HG03571 (cell line): ENCODE data around the gene MCCC2.
"Not testable (repeated sequence)": the region's sequence is repeated elsewhere in the genome, so short reads cannot be mapped to it uniquely, and the experiment has no call there.

Experiments
- ATAC-seq: cut with Tn5 transposase; IDR thresholded peaks from one replicate; pipeline ENCODE4 v1.9.1; 2021; ENCODE audit not compliant: unreplicated experiment

MCCC2 gene

DNA sequence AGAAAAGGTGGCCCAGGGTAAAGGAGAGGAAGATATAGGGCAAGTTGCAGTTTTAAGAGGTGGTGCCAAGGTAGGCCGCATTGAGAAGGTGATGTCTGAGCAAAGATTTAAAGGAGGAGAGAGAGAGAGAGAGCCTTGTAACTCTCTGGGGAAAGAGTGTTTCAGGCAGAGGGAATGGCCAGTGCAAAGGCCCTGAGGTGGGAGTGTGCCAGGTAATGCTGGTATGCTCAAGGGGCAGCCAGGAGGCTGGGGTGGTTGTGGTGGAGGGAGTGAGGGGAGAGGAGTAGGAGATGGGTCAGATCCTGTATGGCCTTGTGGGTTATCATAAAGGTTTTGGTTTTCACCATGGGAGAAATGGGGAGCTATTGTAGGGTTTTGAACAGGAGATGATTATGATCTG is 9.9 kb downstream of the MCCC2 start:
- ATAC-seq, result no peak

DNA sequence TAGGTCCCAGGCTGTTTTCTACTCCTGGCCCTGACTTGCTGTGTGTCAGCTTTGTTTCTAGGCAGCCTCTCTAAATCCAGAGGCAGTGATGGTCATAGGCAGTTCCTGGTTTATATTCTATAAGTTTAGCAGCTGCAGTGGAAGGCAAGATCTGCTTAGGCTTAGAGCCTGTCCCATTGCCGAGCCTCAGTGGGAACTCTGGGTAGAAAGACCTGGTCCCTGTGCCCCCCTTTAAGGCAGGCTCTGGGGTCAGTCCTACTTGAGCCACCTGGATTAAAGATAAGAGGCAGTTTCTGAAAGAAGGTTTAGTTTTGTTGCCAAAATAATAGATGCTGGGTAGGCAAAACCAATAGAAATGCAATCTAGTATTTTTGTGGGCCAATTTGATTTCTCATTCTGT is 13.6 kb downstream of the MCCC2 start:
- ATAC-seq, result no peak

DNA sequence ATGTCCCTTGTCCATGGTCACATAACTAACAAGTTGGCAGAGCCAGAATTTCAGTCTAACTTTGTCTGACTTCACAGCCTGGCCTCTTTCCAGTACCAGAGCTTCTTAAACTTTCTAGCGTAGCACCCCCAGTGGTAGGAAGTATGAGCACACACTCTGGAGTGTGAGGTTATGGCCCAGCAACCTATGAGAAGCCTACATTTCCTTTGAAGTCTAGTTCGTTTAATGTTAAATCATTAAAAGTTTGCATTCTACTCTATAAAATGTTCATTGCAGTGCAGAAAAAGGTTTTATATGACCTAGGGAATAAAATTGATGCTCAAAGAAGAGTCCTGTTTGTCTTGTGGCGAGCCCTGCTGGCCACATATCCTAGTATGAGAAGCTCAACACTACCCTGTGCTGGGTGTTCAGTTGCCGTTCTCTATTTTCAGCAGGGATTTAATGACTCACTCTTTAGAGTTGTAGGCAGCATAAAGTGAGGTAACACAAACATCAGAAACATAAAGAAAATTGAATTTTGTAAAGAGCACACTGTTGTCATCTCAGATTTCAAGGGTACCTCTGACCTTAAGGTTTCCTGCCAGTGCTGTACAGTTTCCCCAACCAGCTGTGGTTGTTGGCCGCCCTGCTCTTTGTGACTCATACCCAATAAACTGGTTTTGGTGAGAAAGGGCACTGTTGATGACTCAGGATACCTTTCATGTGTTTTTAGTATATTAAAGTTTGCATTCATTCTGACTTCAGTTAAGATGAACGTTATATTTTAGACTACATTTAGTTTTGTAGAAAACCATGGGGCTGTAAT is 14.3 kb downstream of the MCCC2 start:
- peak; percentile 82 for ATAC-seq

DNA sequence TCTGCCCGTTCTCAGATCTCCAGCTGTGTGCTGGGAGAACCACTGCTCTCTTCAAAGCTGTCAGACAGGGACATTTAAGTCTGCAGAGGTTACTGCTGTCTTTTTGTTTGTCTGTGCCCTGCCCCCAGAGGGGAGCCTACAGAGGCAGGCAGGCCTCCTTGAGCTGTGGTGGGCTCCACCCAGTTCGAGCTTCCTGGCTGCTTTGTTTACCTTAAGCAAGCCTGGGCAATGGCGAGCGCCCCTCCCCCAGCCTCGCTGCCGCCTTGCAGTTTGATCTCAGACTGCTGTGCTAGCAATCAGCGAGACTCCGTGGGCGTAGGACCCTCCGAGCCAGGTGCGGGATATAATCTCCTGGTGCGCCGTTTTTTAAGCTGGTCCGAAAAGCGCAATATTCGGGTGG is 22.8 kb downstream of the MCCC2 start:
- not testable (repeated sequence) for ATAC-seq

DNA sequence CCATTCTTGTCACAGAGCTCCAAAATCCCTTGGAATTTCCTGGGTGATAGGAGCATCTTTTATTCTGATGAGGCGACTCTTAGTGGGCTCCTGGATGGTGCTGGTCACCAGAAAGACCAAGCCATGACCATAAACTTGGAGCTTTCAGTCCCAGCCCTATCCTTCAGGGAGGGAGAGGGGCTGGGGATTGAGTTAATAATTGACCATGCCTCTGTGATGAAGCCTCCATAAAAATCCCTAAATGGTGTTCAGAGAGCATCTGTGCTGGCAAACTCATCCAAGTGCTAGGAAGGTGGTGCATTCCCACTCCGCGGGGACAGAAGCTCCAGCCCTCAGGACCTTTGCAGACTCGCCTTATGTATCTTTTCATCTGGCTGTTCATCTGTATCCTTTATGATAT is 28.7 kb downstream of the MCCC2 start:
- ATAC-seq, result no peak

DNA sequence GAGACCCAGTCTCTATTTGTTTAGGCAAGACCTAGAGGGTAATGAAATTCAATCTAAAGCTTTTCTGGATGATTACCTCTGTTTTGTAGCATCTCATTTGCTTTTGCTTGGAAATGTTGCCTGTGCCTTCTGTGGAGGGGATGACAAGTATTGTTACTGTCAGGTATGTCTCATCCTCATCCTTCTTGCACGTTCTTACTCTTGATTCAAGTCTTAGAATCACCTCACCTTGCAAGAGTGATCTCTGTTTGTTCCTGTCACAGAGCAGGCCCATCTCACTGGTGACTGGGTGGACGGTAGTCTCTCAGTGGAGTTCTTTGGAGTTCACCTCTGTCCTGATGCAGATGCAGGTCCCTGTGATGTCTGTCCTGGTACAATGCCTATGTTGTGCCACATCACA is 33.5 kb downstream of the MCCC2 start:
- no peak for ATAC-seq

DNA sequence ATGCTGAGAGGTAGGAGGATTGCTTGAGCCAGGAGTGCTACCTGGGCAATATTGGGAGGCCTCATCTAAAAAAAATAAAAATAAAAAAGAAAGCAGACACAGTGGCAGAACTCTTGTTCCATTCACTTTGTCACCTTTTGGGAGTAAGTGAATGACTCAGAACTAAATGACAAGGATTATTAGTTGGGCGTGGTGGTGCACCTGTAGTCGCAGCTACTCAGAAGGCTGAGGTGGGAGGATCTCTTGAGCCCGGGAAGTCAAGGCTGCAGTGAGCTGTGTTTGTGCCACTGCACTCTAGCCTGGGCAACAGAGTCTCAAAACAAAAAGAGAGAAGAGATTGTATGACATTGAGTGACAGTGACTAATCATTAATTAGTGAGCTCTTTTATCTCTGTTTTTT is 34.1 kb downstream of the MCCC2 start:
- ATAC-seq, result no peak

DNA sequence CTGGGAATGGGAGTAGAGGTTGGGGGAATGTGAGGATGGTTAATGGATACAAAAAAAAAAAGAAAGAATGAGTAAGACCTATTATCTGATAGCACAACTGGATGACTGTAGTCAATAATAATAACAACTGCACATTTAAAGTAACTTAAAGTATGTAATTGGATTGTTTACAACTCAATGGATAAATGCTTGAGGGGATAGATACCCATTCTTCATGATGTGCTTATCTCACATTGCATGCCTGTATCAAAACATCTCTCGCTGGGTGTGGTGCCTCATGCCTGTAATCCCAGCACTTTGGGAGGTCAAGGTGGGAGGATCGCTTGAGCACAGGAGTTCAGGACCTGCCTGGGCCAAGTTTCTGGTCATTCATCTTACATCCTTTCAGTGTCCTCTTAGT is 34.6 kb downstream of the MCCC2 start:
- no peak for ATAC-seq

DNA sequence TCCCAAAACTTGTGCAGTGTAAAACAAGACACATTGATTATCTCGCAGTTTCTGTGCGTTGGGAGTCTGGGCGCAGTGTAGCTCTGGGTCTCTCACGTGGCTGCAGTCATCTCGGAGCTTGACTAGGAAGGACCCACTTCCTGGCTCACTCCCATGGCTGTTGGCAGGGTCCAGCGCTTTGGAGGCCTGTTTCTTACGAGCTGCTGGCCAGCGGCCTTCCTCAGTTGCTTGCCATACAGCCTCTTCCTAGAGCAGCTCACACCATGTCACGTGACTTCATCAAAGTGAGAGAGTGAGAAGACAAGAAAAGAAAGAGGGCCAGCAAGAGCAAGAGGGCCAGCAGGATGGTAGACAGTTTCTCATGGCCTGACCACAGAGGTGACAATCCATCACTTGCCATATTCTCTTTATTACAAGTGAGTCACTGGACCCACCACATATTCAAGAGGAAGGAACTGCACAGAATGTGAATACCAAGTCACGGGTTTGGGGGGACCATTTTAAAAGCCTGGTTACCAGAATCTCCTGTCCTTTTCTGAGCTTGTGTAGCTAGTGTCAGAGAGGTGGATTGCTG is 36.2 kb downstream of the MCCC2 start:
- no peak for ATAC-seq

DNA sequence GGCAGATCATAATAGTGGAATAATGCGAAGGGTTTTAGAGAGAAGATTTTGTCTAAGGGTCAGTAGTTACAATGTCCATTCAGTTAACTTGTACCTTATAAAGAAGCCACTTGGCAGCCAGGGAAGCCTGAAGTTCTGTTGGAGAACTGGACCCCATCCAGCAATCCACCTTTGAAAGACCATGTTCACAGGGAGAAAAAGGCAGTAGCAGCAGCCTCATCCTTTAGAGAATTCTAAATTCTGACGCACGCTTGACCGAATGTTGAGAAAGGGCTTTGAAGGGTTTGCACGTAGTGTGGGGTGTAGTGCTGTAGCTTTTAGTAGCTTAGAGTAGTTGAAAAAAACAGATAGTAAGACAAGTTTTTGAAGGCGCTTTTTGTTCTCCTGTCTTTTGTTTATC is 42.8 kb downstream of the MCCC2 start:
- ATAC-seq, result no peak

DNA sequence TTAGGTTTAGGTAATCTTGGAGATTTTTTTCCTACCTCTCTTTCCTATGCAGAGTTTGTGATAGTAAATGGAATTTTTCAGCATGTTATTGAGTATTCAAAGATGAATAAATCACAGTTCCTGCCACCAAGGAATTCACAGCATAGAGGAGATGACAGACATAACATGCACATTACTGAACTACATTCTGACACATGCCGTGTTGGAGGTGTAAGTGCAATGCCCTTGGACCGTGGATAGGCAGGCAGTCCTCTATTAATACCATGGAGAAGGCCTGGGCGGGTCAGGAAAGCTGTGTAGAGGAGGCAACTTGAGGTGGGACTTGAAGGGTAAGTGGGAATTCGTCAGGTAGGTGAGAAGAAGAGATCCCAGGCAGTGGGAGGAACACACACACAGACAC is 43.9 kb downstream of the MCCC2 start:
- no peak for ATAC-seq

DNA sequence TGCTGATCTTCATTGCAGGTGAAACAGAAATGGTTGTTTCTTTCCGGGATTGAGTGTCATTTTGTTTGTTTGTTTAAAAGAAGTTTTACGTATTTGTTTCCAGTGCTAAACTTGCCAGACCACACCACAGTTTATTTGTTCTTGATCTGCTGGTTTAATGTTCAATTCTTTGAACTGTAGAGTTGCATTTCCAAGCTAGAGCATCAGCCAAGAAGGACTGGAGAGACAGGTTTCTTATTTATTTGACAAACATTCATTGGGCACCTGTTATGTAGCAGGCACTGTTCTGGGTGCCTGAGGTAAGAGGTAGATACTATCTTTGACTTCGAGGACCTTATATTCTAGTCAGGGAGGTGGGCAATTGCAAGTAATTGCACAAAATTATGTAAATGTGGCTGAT is 45.0 kb downstream of the MCCC2 start:
- no peak for ATAC-seq

DNA sequence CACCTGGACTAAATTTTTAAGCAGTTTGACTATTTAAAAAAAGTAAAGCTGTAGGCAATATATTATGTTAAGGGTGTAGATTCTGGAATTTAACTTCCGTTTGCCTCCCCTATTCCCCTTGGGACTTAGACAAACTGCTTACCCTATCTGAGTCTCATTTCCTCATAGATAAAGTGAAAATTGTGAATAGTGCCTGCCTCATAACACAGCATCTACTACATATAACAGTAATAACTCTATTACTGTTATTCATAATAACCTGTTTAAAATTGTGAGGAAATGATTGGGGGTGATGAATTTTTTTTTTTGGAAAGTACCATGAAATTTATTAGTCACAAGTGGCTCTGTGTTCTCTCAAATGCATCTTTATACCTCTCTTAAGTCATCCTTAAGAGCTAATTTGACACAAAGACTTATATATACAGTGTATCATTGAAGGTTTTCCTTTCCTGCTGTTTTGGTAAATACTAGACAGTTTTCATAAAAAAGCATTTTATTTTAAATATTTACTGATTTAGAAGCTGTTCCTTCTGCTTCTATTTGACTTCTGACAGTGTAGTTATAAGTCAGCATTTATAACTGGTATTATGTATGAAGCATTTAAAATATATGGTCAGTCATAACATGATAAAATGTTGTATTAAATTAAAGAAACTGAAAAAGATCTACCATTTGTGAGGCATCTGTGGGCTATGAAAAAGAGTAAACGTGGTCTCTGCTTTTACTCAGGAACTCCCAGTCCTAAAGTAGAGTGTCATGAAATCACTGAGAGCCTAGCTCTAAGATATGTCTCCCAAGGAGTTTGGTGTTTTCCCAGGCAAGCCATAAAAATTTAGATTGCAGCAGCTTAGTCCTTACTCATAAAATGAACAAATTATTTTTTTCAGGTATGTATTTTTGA is 46.4 kb downstream of the MCCC2 start:
- no peak for ATAC-seq

DNA sequence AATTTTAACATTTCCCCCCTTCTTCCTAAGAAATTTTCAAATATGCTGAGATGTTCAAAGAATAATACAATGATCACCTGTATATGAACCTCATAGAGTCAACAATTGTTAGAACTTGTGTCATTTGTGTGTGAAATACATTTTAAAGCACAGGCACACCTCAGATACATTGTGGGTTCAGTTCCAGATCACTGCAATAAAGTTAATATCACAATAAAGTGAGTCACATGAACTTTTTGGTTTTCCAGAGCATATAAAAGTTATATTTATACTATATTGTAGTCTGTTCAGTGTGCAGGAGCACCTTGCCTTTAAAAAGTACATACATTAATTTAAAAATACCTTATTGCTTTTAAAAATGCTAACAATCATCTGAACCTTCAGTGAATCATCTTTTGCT is 50.0 kb downstream of the MCCC2 start:
- ATAC-seq, result no peak

DNA sequence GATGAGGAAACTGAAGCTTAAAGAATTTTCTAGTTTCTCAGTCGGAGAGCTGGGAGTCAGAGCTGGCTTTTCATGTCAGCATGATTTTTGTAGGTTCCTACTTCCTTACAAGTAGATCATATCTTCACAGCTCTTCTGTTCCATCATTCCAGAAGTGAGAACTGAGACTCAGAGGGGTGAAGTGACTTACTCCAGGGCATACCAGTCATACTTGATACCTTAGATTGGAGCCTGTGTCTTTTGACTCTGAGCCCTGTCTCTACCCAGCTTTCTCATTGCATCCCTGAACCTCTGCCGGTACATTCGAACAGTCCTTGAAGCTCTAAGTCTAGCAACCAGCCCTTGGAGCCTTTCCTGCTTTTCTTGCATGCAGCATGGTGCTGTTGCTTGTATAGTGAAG is 53.3 kb downstream of the MCCC2 start:
- ATAC-seq, result no peak

DNA sequence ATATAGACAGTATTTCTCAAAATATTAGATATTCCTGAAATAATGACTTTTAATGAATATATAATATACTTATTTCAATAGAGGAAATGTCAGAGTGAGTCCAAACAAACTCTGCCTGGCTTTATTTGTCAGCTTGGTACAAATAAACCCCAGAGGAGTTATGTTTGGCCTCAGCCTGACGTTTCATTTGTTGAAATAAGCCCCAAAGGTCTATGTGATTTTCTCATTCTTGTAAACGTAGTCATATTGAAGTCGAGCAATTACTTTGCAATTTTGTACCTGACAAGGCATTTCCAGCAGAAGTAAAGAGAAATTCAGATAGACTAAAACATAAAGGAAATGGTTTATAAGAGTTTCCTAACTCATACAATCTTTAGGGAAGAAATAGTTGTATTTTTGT is 57.9 kb downstream of the MCCC2 start:
- no peak for ATAC-seq

DNA sequence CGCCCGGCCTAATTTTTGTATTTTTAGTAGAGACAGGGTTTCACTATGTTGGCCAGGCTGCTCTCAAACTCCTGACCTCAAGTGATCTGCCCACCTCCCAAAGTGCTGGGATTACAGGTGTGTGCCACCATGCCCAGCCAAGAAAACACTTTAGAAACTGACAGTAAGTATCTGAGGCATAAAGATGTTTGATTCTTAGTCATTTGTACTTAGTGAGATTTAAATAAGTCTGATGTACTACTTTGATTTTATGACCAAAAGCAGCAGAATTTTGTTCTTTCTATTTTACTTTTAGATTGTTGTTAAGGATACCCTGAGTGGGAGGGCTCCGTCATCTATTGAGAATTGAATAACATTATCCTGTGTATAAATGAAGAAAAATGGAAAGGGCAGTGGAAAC is 63.8 kb downstream of the MCCC2 start:
- ATAC-seq, result not testable (repeated sequence)

DNA sequence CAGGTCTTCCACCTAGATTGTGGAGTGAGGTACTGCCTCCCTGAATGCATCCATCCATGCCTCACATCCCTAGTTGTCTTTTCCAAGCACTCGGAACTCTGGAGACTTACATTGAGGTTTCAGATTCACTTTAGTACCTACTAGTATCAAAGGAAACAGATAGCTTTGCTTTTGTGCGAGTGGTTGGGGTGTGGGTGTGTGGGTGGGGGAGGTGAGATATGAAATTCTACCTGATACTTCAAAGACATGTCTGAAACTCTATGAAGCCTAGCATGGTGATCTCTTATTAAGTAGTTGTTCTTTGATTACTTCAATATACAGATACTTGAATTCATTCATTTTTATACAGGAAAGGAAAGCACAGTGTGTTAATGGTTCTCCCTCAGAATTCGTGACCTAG is 64.4 kb downstream of the MCCC2 start:
- no peak for ATAC-seq

DNA sequence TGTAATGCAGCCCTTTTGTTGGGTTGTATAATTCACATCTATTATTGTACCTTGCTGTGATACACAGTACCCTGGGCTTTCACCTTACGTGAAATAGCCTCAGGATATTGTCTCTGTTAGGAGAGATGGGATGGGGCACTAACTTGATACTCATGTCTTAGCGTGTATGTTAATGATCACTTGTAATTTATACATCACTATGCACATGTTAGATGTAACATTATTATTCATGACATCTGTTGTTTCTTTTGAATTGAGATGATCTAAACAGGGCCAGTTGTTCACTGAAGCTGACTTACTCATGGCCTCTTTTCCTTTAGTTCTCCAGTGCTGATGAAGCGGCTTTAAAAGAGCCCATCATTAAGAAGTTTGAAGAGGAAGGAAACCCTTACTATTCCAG is 65.2 kb downstream of the MCCC2 start:
- no peak for ATAC-seq

DNA sequence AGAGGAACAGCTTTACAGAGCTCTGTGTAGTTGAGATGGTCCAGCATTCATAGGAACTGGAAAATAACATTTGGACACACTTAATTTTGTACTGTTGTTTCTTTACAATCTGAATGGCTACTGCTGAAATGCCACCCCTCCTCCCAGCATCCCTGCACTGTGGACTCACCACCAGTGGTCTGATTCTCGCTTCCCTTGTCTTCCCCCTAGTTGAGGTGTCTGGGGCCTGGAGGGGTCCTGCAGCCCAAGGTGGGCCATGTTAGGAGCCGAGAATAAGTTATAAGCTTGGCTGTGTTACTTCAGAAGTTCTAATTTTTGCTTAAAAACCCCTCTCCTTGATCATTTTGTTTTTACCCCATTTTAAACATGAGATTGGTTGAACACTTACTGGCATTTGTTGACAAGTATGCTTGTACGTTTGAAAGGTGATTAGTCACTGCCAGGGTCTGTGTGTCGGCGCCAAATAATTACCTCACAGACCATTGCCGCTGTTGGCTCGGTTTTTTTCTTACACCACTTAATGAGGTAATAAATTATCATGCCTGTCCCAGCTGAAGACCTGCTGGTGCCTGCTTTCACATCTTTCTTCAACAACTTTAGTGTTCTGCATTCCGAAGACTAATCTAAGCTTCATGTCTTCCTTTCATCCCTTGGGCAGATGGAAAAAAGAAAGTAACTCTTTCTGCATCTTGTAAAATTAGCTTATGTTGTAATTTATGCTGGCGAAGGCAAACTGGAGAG is 65.8 kb downstream of the MCCC2 start:
- ATAC-seq, result no peak

DNA sequence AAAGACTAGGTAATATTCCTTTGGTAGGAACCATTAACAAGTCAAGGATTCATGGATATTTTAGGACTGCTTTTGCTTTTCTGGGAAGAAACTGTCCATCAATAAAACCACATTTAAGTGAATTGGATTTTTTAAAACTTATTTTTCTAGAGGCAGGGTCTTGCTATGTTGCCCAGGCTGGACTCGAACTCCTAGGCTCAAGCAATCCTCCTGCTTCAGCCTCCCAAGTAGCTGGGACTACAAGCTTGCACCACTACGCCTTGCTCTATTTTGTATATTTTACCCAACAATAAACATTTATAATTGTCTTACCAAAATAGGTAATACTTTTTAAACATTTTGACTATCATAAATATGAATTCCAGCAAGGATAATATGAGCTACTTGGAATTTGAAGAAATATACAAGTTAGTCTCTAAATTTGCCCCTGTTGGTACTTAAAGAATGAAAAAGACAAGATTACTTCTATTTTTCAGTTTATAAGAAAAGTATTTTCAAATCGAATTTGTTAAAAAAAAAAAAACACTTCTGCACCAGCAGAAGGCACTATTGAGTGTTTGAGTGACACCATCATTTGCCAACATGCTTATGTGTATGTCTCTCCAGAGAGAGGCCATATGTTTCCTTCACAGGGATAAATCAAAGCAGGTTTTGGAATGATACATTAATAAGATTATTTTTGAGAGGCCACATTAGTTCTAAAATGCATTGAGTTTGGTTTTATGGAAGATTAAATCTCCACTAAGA is 71.9 kb downstream of the MCCC2 start:
- ATAC-seq, result no peak
